NCI-H2171 treated with DMSO at 0.1 percent for 48 hours (cell line): ENCODE results near the gene FZR1.

ENCODE experiments used
- DNase-seq: peaks from one replicate; lab custom pipeline; 2025; lab: John Stamatoyannopoulos, UW

FZR1 gene

DNA sequence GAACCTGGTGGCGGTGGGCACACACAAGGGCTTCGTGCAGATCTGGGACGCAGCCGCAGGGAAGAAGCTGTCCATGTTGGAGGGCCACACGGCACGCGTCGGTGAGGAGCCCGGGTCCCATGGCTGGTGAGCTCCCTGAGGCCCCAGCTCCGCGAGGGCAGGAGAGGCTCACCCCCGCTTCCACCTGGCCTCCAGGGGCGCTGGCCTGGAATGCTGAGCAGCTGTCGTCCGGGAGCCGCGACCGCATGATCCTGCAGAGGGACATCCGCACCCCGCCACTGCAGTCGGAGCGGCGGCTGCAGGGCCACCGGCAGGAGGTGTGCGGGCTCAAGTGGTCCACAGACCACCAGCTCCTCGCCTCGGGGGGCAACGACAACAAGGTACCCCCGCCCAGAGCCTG is 25.6 kb downstream of the FZR1 start:
- no peak for DNase-seq

DNA sequence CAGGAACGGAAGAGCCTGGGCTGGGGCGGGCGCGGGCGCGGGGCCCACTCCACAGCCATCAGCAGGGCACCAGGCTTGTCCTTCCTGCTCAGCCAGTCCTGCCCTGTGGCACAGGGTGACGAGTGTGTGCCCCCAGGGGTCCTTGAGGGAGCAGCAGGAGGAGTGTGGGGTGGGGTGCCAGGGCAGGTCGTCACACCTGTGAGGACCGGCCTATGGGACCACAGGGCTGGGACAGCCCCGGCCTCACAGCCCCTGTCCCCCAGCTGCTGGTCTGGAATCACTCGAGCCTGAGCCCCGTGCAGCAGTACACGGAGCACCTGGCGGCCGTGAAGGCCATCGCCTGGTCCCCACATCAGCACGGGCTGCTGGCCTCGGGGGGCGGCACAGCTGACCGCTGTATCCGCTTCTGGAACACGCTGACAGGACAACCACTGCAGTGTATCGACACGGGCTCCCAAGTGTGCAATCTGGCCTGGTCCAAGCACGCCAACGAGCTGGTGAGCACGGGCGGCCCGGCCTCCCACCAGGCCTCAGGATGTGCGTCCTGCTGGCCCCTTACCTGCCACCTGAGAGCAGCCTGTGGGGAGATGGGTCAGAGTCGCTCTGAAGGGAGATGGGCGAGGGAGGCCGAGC is 26.2 kb downstream of the FZR1 start:
- DNase-seq, result no peak

DNA sequence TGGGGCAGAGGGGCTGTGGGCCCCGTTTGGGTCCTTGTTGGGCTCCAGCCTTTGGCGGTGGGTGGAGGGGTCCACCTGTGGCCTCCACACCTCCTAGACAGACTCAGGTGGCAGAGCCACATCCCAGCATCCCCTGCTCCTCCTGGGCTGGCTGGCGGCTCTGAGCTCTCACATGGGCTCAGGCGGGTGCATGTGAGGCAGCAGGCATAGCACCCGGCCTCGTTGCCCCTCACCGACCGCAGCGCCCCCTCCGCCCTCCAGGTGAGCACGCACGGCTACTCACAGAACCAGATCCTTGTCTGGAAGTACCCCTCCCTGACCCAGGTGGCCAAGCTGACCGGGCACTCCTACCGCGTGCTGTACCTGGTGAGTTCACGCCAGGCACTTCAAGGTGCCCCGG is 26.9 kb downstream of the FZR1 start:
- DNase-seq, result no peak

DNA sequence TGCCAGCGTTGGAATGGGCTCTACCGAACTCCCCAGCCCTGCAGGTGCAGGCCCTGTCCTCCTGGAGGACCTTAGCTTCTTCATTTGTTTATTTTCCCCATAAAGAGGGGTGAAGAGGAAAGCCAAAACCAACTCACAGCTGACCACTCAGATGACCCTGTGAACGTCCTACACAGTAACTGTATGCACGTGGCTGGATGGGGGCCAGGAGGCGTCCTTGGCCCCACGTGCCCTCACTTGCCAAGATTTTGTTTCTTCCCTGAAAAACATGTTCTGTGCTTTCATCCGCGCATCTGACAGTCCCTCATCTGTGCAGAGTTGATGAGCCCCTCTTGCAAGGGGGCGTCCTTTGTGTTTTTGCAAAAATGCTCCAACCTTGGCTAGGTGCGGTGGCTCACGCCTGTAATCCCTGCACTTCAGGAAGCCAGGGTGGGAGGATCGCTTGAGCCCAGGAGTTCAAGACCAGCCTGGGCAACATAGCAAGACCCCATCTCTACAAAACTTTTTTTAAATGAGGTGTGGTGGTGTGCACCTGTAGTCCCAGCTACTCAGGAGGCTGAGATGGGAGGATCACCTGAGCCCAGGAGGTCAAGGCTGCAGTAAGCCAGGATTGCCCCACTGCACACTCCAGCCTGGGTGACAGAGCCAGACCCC is 27.6 kb downstream of the FZR1 start:
- no peak for DNase-seq

DNA sequence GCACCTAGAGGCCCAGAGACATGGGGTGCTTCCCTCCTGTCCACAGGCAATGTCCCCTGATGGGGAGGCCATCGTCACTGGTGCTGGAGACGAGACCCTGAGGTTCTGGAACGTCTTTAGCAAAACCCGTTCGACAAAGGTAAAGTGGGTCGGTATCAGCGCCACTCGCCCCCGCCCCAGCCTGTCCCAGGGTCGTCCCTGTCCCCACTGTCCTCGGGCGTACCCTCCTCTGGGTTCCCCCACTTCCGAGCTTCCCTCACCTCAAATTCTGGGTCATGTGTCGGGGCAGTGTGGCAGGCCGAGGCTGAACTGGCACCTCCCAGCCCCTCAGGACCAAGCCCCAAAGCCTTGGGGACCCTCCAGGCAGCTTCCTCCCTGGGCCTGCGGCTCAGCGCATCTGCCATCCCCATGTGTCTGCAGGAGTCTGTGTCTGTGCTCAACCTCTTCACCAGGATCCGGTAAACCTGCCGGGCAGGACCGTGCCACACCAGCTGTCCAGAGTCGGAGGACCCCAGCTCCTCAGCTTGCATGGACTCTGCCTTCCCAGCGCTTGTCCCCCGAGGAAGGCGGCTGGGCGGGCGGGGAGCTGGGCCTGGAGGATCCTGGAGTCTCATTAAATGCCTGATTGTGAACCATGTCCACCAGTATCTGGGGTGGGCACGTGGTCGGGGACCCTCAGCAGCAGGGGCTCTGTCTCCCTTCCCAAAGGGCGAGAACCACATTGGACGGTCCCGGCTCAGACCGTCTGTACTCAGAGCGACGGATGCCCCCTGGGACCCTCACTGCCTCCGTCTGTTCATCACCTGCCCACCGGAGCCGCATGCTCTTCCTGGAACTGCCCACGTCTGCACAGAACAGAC is 28.5 kb downstream of the FZR1 start:
- DNase-seq, result no peak

DNA sequence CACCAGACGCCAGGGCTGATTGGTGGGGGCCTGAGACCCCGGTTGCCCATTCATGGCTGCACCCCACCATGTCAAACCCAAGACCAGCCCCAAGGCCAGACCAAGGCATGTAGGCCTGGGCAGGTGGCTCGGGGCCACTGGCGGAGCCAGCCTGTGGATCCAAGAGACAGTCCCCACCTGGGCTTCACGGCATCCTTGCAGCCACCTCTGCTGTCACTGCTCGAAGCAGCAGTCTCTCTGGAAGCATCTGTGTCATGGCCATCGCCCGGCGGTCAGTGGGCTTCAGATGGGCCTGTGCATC is 29.1 kb downstream of the FZR1 start:
- no peak for DNase-seq

DNA sequence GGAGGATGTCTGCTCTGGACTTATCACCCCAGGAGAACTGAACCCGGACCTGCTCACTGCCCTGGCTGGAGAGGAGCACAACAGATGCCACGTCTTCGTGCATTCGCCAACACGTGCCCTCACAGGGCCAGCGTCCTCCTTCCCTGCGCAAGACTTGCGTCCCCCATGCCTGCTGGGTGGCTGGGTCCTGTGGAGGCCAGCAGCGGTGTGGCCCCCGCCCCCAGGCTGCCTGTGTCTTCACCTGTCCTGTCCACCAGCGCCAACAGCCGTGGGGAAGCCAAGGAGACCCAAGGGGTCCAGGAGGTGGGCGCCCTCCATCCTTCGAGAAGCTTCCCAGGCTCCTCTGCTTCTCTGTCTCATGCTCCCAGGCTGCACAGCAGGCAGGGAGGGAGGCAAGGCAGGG is 29.5 kb downstream of the FZR1 start:
- DNase-seq, result no peak

DNA sequence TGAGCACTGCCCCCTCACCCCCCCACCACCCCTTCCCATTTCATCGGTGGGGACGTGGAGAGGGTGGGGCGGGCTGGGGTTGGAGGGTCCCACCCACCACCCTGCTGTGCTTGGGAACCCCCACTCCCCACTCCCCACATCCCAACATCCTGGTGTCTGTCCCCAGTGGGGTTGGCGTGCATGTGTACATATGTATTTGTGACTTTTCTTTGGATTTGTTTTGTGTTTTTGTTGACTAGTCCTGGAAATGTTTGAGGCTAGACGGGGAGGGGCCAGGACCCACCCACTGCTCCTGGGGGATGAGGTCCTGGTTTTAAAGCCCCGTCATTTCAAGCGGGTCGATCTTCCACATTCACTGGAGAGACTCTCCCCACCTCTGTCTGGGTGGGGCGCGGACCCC is 29.9 kb downstream of the FZR1 start:
- DNase-seq, result no peak

DNA sequence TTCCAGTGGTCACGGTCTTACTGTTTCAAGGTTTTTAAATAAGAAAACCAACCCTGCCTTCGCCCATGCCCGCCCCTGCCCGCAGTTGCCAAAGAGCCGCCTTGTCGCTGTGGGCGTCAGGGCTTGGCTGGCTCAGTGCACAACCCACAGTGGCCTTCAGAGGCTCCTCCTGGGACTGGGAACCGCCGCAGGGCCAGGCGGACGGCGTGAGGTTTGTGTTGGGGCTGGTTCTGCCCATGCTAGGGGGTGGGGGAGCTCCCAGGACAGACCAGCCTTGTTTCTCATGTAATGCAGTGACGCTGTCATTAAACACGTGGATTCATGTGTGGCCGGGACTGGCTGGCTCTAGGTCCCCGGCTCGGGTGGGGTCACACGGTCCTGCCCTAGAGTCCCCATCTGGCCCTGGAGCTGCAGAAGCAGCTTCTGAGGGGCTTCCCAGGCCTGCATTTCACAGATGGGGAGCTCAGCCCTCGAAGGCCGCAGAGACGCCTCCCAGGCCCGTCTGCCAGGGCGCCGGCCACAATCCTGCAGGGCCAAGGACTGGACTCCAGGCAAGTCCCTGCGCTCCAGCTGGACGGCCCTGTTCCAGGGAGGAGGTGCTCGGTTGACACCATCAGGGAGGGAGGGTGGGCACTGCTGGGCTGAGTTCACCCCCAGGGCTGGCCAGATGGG is 30.5 kb downstream of the FZR1 start:
- no peak for DNase-seq

DNA sequence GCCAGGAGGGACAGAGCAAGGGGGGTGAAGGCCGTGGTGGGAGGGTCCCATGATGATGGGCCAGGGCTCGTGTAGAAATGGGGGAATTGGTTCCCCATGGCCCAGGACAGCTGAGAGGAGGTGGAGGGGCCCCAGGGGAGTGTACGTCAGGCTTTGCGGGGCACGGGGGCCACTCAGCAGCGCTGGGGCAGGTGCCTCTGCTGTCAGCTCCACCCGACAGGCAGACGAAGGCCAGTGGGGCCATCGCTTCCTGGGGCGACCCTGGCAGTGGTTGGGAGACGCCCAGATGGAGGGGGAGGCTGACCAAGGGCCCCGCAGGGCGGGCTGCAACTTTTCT is 31.0 kb downstream of the FZR1 start:
- DNase-seq, result no peak

DNA sequence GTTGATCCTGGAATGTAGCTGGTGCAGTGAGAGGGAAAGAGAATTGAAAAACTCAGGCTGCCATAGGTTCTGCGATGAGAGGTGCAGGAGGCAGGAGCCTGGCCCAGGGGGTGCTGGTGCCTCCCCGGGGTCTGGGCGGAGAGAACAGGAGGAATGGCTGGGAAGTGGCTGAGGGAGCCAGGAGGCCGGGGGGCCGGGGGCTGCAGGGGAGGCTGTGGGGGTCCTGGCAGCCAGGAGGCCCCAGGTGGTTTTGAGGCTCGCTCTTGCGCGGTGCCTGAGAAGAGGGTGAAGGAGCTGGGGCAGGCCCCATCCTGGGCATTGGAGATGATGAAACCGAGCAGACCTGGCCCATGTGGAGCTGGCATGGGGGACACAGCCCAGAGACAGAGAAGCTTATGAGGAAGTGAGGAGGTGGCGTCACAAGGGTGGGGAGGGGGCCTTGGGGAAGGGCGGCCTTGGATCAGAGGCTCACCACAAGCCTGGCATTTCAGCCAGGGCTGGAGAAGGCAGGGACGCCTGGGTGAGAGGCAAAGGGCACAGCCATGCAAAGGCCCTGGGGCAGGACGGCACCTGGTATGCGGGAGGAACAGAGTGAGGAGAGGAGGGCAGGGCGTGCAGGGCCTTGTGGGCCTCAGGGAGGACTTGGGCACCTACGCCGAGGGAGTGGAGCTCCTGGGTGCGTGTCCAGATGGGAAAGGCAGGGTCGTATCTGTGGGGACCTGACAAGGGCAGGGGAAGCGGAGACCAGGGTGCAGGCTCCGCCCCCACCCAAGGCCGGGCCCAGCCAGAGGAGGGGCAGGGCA is 31.5 kb downstream of the FZR1 start:
- no peak for DNase-seq

DNA sequence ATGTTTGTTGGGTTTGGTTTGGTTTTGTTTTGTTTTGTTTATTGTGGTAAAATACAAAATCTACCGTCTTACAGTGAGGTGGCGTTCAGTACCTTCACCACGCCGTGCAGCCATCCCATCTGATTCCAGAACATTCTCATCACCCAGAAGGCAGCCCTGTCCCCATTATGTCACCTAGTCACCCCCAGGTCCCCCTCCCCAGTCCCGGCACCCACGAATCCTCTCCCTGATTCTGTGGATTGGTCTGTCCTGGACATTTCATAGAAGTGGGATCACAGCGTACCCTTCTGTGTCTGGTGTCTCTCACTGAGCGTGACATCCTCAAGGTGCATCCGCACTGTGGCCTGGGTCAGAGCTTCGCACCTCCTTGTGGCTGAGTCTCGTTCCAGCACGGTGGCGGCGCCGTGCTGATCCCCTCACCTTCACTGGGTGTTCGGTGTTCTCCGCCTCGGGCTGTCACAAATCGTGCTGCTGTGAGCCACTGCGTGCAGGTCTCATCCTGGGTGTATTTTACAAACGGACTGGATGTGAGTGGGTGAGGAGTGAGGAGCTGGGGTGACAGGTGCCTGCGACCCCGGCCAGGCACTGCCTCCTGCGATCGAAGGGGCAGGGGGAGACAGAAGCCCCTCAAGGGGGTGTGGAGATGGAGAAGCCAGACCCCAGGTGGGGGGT is 32.3 kb downstream of the FZR1 start:
- no peak for DNase-seq

DNA sequence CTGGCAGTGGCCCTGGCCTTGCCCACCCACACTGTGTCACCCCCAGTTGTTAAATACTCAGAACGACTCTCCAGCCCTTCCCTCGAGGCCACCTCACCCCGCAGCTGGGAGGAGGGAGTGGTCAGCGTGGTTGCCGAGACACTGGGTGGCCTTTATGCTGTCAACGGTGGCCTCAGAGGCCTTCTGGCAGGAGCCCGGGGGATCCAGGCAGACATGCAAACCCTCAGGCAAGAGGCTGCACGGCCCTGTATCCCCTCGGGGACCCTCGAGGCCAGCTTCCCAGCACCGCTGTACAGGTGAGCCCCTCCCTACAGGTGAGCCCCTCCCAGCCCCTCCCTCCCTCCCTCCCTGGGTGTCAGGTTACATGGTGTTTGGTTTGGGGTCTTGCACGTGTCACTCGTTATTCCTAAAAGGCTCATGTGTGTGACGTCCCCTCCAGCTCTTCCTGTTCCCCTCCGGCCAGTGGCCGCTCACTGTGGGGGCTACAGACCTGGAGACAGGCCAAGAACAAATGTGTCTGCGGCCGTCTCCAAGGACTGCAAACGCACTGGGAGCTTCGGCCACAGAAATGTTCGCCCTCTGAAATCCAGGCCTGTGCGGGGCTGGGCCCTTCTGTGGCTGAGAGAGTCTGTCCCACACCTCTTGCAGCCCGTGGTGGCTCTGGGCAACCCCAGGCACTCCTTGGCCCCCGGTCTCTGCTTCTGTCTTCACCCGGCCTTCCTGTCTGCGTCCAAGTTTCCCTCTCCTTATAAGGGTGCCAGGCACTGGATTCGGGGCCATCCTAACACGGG is 33.0 kb downstream of the FZR1 start, which contains the start of gene TEKTIP1:
TEKTIP1 (plus strand) TSS at position 210 of the 791 bp plus-strand sequence; CDS start at position 214, 4 bp downstream.
- peak; percentile 37 for DNase-seq

DNA sequence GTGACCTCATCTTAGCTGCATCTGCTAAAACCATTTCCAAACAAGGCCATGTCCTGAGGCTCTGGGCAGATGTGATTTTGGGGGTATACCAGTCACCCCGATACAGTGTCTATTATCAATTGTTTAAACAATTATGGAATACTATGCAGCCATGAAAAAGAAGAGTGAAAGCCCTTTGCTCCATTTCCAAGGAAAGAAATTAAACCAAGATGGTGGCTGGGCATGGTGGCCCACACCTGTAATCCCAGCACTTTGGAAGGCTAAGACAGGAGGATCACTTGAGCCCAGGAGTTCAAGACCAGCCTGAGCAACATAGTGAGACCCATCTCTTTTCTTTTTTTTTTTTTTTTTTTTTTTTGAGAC is 33.6 kb downstream of the FZR1 start:
- no peak for DNase-seq

DNA sequence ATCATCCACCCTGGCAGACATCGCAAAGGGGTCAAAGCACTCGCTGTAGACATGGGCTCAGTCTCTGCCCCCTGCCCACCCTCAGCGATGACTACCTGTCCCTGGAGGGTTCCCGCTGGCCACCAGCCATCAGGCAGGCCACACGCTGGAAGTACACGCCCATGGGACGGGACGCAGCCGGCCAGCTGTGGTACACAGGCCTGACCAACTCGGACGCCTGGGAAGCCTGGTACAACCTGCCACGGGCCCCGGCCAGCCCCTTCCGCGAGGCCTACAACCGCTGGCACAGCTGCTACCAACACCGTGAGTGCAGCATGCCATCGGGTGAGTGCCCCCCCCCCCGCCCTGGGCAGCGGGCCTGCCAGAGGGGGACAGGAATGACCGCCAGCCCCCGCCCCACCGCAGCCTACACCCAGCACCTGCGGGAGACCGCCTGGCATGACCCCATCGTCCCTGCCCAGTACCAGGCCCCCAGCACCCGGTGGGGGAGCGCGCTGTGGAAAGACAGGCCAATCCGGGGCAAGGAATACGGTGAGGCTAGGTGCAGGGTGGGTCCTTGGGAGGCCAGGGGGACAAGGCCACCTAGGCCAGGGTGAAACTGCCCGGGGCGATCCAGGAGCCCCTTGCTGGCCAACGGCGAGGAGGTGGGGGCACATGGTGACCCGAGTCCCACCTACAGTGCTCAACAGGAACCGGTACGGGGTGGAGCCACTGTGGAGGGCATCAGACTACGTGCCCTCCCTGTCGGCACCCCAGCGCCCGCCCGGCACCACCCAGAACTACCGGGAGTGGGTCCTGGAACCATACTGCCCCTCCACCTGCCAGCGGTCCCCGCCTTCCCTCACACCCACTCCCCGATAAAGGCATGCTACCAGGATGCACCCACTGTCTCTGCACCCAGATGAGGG is 37.3 kb downstream of the FZR1 start:
- no peak for DNase-seq

DNA sequence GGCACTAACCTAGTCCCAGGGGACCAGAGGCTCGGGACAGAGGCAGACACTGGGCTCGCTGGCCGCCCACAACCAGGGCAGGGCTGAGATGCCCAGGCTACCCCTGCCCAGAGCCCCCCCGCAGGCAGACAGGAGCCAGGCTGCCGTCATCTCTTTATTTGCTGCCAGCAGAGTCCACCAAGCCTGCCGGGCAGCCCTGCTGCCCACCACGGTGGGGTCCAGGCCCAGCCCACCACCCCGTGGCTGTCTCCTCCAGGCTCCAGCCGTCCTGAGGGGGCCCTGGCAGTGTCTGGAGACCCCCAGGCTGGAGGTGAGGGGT is 37.9 kb downstream of the FZR1 start:
- no peak for DNase-seq

DNA sequence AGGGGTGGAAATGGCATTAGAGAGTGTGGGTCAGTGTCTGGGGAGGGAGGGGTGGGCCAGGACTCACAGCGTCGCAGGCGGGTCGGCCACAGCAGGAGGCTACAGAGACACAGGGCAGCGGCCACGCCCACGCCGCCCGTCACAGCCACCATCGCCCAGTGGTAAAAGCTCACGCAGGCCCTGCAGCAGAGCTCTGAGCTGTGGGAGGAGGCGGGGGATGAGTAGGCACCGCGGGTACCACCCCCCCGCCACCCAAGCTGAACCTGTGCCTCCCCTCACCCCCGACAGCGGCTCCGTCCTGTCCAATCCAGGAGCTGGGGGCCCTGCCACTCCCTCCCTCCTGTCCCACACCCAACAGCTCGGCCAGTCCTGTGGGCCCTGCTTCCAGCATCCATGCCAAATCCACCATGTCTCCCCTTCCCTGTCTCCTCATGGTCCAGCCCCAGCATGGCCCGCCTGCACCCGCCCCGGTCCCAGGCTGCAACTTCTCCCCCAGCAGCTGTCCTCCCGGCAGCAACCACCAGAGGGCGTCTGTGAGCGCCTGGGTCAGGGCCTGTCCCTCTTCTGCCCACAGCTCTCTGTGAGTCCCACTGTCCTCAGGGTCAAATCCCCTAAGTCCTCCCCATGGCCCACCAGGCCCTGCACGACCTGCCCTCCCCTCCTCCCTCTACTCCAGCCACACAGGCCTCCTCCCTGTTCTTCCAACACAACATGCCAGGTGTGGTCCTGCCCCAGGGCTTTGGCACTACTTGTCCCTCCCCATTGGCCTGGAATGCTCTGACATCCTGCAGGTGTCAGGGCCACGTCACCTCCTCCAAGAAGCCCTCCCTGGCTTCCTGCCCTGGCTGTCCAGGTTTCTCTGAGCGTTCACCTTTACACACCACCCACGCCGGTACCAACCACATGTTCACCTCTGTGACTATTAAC is 38.9 kb downstream of the FZR1 start:
- no peak for DNase-seq

DNA sequence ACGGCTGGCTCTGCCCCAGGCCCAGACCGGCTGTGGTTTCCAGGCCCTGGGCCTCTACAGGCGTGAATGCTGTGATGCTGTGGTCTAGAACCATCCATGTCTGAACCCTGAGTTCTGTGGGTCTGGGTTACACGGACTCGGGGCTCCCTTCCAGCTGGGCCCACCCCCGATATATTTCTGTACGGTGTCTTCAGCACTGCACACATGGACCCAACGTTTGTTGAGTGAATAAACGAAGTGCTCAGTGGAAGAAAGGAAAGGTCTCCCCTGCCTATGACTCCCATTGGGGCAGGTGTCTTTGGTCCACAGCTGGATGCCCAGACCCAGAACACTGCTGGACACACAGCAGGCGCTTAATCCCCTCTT is 39.5 kb downstream of the FZR1 start:
- no peak for DNase-seq

DNA sequence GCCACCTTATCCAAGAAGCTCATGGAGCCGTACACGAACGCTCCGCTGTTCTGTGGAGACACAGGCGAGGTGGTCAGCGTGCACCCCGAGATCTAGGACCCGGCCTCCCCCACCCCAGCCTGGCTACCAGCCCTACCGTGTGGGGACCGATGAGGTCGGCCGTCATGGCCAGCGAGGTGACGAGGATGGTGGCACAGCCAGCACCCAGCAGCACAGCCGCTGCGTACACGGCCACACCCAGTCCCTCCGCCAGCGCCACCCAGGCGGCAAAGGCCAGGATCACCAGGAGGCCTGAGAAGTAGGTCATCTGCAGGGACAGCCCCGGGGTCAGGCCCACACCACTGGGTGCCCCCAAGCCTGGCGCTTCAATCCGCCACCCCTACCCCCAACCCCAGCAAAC is 40.0 kb downstream of the FZR1 start:
- DNase-seq, result no peak
